ENCODE data around the gene VPS39. TPM values are rescaled to one million over a fixed set of nuclear protein-coding genes. Genes with fewer than 3 reads are reported as not detected.

The VPS39 gene
- total and polyA plus RNA-seq, 9 of the 15 experiments (the other 6 are each of a cell fraction or from before 2014, with no cell fraction given), result 3.2 to 37.3 (median 21.8) TPM

DNA sequence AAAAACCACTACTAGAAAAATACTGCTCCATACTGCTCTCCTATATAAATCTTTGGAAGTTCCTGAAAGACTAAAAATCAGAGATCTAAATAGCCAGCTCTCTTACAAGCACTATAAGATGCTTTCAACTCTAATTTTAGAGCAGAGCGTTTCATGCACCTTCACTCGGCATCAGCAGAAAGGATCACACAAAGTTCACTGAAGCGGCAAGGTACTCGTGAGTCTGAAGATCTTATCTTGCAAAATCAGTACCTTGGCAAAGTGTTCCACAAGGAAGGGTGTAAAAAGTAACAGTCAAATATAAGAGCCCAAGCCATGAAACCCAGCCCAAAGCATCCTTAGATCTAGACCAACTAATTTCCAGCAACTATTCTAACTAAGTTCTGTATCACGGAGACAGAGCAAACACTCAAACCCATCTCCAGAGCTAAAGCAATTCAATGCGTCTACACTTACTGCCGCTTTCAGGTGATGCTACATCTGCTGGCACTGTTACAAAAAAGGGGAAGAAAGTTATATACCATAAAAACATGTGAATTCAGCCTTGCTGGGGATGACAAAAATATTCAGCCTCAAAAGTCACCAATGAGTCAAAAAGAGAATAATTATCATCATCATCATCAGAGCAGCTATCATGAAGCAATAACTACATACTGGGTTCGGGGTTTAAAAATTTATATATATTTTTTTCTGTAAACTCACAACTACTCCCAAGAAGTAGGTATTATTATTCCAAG, 16.3 kb downstream of the VPS39 start:
- TF ChIP-seq ZNF551 (CRISPR knock-in tag; IDR thresholded peaks at IDR 0.05), result no peak
- TF ChIP-seq, protein P1, sequence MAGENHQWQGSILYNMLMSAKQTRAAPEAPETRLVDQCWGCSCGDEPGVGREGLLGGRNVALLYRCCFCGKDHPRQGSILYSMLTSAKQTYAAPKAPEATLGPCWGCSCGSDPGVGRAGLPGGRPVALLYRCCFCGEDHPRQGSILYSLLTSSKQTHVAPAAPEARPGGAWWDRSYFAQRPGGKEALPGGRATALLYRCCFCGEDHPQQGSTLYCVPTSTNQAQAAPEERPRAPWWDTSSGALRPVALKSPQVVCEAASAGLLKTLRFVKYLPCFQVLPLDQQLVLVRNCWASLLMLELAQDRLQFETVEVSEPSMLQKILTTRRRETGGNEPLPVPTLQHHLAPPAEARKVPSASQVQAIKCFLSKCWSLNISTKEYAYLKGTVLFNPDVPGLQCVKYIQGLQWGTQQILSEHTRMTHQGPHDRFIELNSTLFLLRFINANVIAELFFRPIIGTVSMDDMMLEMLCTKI (IDR thresholded peaks at IDR 0.05; ENCODE audit: partially characterized antibody), result no peak
- TF ChIP-seq HMG20A (CRISPR knock-in tag; conservative IDR thresholded peaks at IDR 0.05), result no peak
- TF ChIP-seq CHD1 (IDR thresholded peaks at IDR 0.05; ENCODE audit: low read length), result no peak
- TF ChIP-seq PTTG1 (tag; IDR thresholded peaks at IDR 0.05; ENCODE audit: low read depth), result no peak
- TF ChIP-seq CHCHD3 (CRISPR knock-in tag; IDR thresholded peaks at IDR 0.05), result no peak
- TF ChIP-seq ZC3H11A (IDR thresholded peaks at IDR 0.05; ENCODE audit: low read depth, low read length), result no peak
- no peak for TF ChIP-seq SIX5 (IDR thresholded peaks at IDR 0.05; ENCODE audit: borderline replicate concordance in 1 of 2, insufficient read depth in 1 of 2, low read depth in 1 of 2, low read length in 2 of 2)
- TF ChIP-seq POLR2AphosphoS2 (IDR thresholded peaks at IDR 0.05; ENCODE audit: low read length), result no peak
- TF ChIP-seq NRF1 (conservative IDR thresholded peaks at IDR 0.05 in 1 of 2, IDR thresholded peaks at IDR 0.05 in 1 of 2), result no peak
- no peak for DNase-seq (ENCODE audit: extremely low read depth in 1 of 4, low spot score in 3 of 4)

More for the DNA sequence above, 16.3 kb downstream of the VPS39 start:
- Histone ChIP-seq H3K9me3 (replicated peaks; ENCODE audit: control insufficient read depth, insufficient read depth, low read depth, low read length) (no peaks in the 10 kb centered on the region), H4K20me1 (replicated peaks; ENCODE audit: control insufficient read depth, insufficient read depth, low read length) (no peaks in the 10 kb centered on the region; the same call in 1 of the 2 replicates), H3K9me1 (ENCODE audit: control insufficient read depth, insufficient read depth, low read length) (no peaks in the 10 kb centered on the region), H2AFZ (ENCODE audit: low read depth, low read length) (no peak overlapping the region), H3K36me3 (ENCODE audit: control insufficient read depth, insufficient read depth, low read length) (peaks cover 34% of the 10 kb centered on the region), H3K27ac (ENCODE audit: extremely low read depth, low read depth, low read length) (no peak overlapping the region), H3K4me1 (replicated peaks in 1 of 2; ENCODE audit: control insufficient read depth in 2 of 2, insufficient read depth in 2 of 2, low read length in 2 of 2) (no peaks in the 10 kb centered on the region), H3K4me2 (ENCODE audit: insufficient read depth, low read length) (no peak overlapping the region), H3K79me2 (ENCODE audit: control insufficient read depth, insufficient read depth, low read length) (no peaks in the 10 kb centered on the region), H3K4me3 (no peak overlapping the region), H3K27me3 (ENCODE audit: control insufficient read depth in 2 of 2, insufficient read depth in 2 of 2, low read length in 2 of 2) (no peaks in the 10 kb centered on the region), H3K9ac (ENCODE audit: insufficient read depth in 1 of 2, low read depth in 2 of 2, low read length in 2 of 2) (no peak overlapping the region)
- no TSS peak for BruUV-seq (replicated peaks)
- ATAC-seq (no peak), FAIRE-seq (no peak)
- in situ Hi-C loops (cut with MboI) (no loop called here), intact Hi-C loops (cut with micrococcal nuclease) (no loop called here)
- ChIA-PET POLR2A (interaction anchor here (0.6 kb wide), 2 partner anchors 238 to 468 kb away, joined by 3 to 4 read pairs; no protein-coding TSS in a partner anchor), CTCF (ENCODE audit: low intra/inter-chr PET ratio) (no interaction called here)
- 74% methylated on average over 8 of the region's 8 CpGs for WGBS (ENCODE audit: insufficient coverage, low coverage, missing lambda C conversion rate)

Data from K562 (cell line).